ENCODE measurements around the gene TRAPPC11.

- TF ChIP-seq CTCF (conservative IDR thresholded peaks at IDR 0.05; ENCODE audit: low read depth, low read length), result no peak
- TF ChIP-seq EZH2 (IDR thresholded peaks at IDR 0.05; ENCODE audit: borderline replicate concordance, low read depth, low read length, poor library complexity, severe bottlenecking), result no peak
Observed at GRCh38 chr4:183636923-183637322, 22.2 kb upstream of the TRAPPC11 start.

Data from A673 (cell line).